ENCODE measurements around the gene LRBA. TPM values are rescaled to one million over a fixed set of nuclear protein-coding genes. Genes with fewer than 3 reads are reported as not detected.
A peak's percentile ranks its signal among the peaks of the same experiment; 100 is the strongest.

The LRBA gene
- total RNA-seq, 4 donors from 2014 or later: 13.3 to 21.2 (median 20.1) TPM

GRCh38 chr4:150280081-150280895 lies 734.8 kb downstream of the LRBA start:
- no peaks in the 10 kb centered on the region for H3K9me3 ChIP-seq
- no peak for TF ChIP-seq POLR2AphosphoS5 (IDR thresholded peaks at IDR 0.05)
- TF ChIP-seq EP300 (IDR thresholded peaks at IDR 0.05): no peak
- TF ChIP-seq POLR2A (IDR thresholded peaks at IDR 0.05; ENCODE audit: low read depth): no peak
- TF ChIP-seq CTCF (IDR thresholded peaks at IDR 0.05): no peak
- H3K36me3 ChIP-seq: peaks cover 0 to 28% (median 12%) of the 10 kb centered on the region in 4 donors
- no peaks in the 10 kb centered on the region for H3K27me3 ChIP-seq
- 43% methylated on average over 9 of the region's 9 CpGs for WGBS
- H3K27ac ChIP-seq (replicated peaks in 1 of 4): peak overlapping the region; percentile 10 to 65 (median 54)
- intact Hi-C loops (cut with DNase I): no loop called here
- H3K4me3 ChIP-seq: no peak overlapping the region
- no peak for DNase-seq (ENCODE audit: extremely low spot score)
- peaks cover 0 to 13% (median 12%) of the 10 kb centered on the region in 4 donors for H3K4me1 ChIP-seq

- Histone ChIP-seq H3K27ac (replicated peaks in 1 of 4) (no peak overlapping the region), H3K36me3 (peaks cover 0 to 25% (median 10%) of the 10 kb centered on the region in 4 donors), H3K27me3 (no peaks in the 10 kb centered on the region), H3K4me3 (no peak overlapping the region), H3K9me3 (peaks cover 0 to 3% (median 0%) of the 10 kb centered on the region in 4 donors), H3K4me1 (peaks cover 0 to 13% (median 12%) of the 10 kb centered on the region in 4 donors)
- intact Hi-C loops (cut with DNase I): no loop called here
- no peak for DNase-seq (ENCODE audit: extremely low spot score)
- WGBS: 60% methylated on average over 2 of the region's 2 CpGs
- no peak for TF ChIP-seq CTCF (IDR thresholded peaks at IDR 0.05)
- no peak for TF ChIP-seq EP300 (IDR thresholded peaks at IDR 0.05)
- TF ChIP-seq POLR2AphosphoS5 (IDR thresholded peaks at IDR 0.05): no peak
- TF ChIP-seq POLR2A (IDR thresholded peaks at IDR 0.05; ENCODE audit: low read depth): no peak
Observed at GRCh38 chr4:150278206-150278605, 736.9 kb downstream of the LRBA start.

GRCh38 chr4:150268444-150268843 lies 746.6 kb downstream of the LRBA start:
- Histone ChIP-seq H3K36me3 (peaks cover 4 to 27% (median 15%) of the 10 kb centered on the region in 4 donors), H3K4me1 (no peaks in the 10 kb centered on the region), H3K4me3 (no peak overlapping the region), H3K27me3 (no peaks in the 10 kb centered on the region), H3K9me3 (no peaks in the 10 kb centered on the region), H3K27ac (replicated peaks in 1 of 4) (no peak overlapping the region)
- TF ChIP-seq POLR2A (IDR thresholded peaks at IDR 0.05; ENCODE audit: low read depth) (no peak), EP300 (IDR thresholded peaks at IDR 0.05) (no peak), POLR2AphosphoS5 (IDR thresholded peaks at IDR 0.05) (no peak), CTCF (IDR thresholded peaks at IDR 0.05) (no peak)
- DNase-seq (ENCODE audit: extremely low spot score): no peak
- intact Hi-C loops (cut with DNase I): no loop called here
- 91% methylated on average over 1 of the region's 1 CpG for WGBS

- no peaks in the 10 kb centered on the region for H3K9me3 ChIP-seq
- H3K27ac ChIP-seq (replicated peaks in 1 of 4): no peak overlapping the region
- no peaks in the 10 kb centered on the region for H3K4me1 ChIP-seq
- TF ChIP-seq POLR2AphosphoS5 (IDR thresholded peaks at IDR 0.05): no peak
- no peak for TF ChIP-seq POLR2A (IDR thresholded peaks at IDR 0.05; ENCODE audit: low read depth)
- no peak for TF ChIP-seq CTCF (IDR thresholded peaks at IDR 0.05)
- TF ChIP-seq EP300 (IDR thresholded peaks at IDR 0.05): no peak
- WGBS: 95% methylated on average over 1 of the region's 1 CpG
- peaks cover 4 to 22% (median 13%) of the 10 kb centered on the region in 4 donors for H3K36me3 ChIP-seq
- intact Hi-C loops (cut with DNase I): no loop called here
- H3K27me3 ChIP-seq: no peaks in the 10 kb centered on the region
- DNase-seq (ENCODE audit: extremely low spot score): peak; percentile 12
- H3K4me3 ChIP-seq: no peak overlapping the region
Observed at GRCh38 chr4:150265806-150266205, 749.3 kb downstream of the LRBA start.
